ENCODE measurements around the gene STAG2. TPM values are rescaled to one million over a fixed set of nuclear protein-coding genes. Genes with fewer than 3 reads are reported as not detected.

Gene STAG2
- total and polyA plus RNA-seq, 2 experiments from 2014 or later: 68.8 to 92.8 TPM

- Histone ChIP-seq H3K9me2 (ENCODE audit: insufficient read depth) (no peaks in the 10 kb centered on the region), H4K20me1 (replicated peaks; ENCODE audit: insufficient read depth) (peaks cover 21% of the 10 kb centered on the region; the same call in 1 of the 2 replicates), H3K4me1 (ENCODE audit: insufficient read depth) (peaks cover 7% of the 10 kb centered on the region), H3K27me3 (ENCODE audit: insufficient read depth) (no peaks in the 10 kb centered on the region), H3F3A (replicated peaks; ENCODE audit: low read depth) (no peaks in the 10 kb centered on the region), H2AFZ (no peak overlapping the region), H3K4me2 (no peak overlapping the region), H3K4me3 (no peak overlapping the region), H3K27ac (ENCODE audit: low read depth) (no peak overlapping the region), H3K36me3 (ENCODE audit: insufficient read depth) (no peaks in the 10 kb centered on the region), H3K79me2 (replicated peaks; ENCODE audit: insufficient read depth) (peaks cover 100% of the 10 kb centered on the region)
- Mint-ChIP-seq H3K36me3 (ENCODE audit: low read depth) (no peaks in the 10 kb centered on the region; the same call in 2 of the 3 replicates), H3K9me3 (no peaks in the 10 kb centered on the region), H3K27me3 (ENCODE audit: insufficient read depth, low read depth, poor library complexity) (no peaks in the 10 kb centered on the region), H3K4me1 (peaks cover 16% of the 10 kb centered on the region), H3K27ac (no peak overlapping the region), H3K4me3 (no peak overlapping the region)
- TF ChIP-seq ZNF462 (CRISPR knock-in tag; IDR thresholded peaks at IDR 0.05) (no peak), ZNF114 (CRISPR knock-in tag; IDR thresholded peaks at IDR 0.05) (no peak), STAT1 (IDR thresholded peaks at IDR 0.05; ENCODE audit: unreplicated experiment) (no peak), REST (IDR thresholded peaks at IDR 0.05; ENCODE audit: unreplicated experiment) (no peak), CTCF (conservative IDR thresholded peaks at IDR 0.05; ENCODE audit: low read depth in 2 of 2) (no peak), CREB1 (CRISPR knock-in tag; IDR thresholded peaks at IDR 0.05; ENCODE audit: low read depth) (no peak), NANOG (IDR thresholded peaks at IDR 0.05; ENCODE audit: borderline replicate concordance) (no peak), ETS1 (IDR thresholded peaks at IDR 0.05) (no peak), ZNF331 (CRISPR knock-in tag; IDR thresholded peaks at IDR 0.05; ENCODE audit: low read depth) (no peak), JUNB (IDR thresholded peaks at IDR 0.05; ENCODE audit: unreplicated experiment) (no peak), EZH2phosphoT487 (IDR thresholded peaks at IDR 0.05; ENCODE audit: unreplicated experiment) (no peak), POLR2AphosphoS5 (IDR thresholded peaks at IDR 0.05; ENCODE audit: low read depth) (no peak), EZH2 (IDR thresholded peaks at IDR 0.05; ENCODE audit: low read depth, unreplicated experiment) (no peak)
- no peak for ATAC-seq
- DNase-seq (ENCODE audit: low spot score): no peak
Observed at GRCh38 chrX:124005228-124005627, 43.7 kb downstream of the STAG2 start.
